Stimulated activated CD4-positive, alpha-beta T cell treated with anti-CD3 and anti-CD28 coated beads, Interleukin-1b, Interleukin-23, amount 100 ng/mL, for 1 hour (primary cell): Measurements from ENCODE around the gene EDC3.

Experiments used
- DNase-seq, 2 donors: peaks; one replicate each; pipeline ENCODE4 v3.0.0-alpha.2; 2020; ENCODE audit warnings: low read depth in 2 of 2

Gene EDC3

DNA sequence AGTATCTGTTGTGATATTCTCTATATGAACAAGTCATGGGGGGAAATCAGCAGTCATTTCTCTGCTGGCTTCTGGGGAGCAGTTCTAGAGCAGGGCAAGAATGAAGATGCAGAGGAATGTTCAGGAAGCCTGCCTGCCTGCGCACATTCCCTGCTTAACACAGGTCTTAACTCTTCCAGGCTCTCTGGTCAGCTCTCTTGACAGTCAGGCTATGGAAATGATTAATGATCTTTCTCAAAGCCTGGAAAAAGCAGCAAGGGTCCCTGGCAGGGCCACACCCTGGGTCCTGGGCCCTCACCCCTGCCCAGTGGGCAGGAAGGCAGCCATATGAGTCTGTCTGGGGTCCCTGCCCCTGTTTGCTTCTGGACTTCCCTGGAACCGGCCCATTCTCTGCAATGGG is 111.6 kb downstream of the EDC3 start:
- no peak for DNase-seq
